ENCODE results near the gene SYNDIG1L.

DNA sequence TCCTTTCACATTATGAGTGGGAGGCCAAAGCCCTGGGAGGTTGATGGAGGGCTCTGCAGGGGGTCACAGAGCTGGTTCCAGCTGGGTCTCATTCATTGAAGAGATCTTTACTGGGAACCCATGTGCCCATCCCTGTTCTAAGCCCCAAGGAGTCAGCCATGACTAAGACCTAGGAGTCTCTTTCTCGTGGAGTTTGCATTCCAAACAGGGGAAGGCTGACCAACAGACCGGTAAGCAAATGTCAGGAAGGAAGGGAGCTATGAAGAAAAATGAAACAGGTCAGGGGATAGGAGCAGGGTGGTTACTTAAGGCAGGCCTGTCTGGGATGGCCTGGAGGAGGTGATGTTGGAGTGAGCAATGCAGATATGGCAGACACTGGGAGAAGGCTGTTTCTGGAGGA lies 31.5 kb downstream of the SYNDIG1L start:
- TF ChIP-seq, protein P1, sequence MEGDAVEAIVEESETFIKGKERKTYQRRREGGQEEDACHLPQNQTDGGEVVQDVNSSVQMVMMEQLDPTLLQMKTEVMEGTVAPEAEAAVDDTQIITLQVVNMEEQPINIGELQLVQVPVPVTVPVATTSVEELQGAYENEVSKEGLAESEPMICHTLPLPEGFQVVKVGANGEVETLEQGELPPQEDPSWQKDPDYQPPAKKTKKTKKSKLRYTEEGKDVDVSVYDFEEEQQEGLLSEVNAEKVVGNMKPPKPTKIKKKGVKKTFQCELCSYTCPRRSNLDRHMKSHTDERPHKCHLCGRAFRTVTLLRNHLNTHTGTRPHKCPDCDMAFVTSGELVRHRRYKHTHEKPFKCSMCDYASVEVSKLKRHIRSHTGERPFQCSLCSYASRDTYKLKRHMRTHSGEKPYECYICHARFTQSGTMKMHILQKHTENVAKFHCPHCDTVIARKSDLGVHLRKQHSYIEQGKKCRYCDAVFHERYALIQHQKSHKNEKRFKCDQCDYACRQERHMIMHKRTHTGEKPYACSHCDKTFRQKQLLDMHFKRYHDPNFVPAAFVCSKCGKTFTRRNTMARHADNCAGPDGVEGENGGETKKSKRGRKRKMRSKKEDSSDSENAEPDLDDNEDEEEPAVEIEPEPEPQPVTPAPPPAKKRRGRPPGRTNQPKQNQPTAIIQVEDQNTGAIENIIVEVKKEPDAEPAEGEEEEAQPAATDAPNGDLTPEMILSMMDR (IDR thresholded peaks at IDR 0.05; ENCODE audit: insufficient read depth, low read length), result no peak
- TF ChIP-seq POLR2AphosphoS5 (IDR thresholded peaks at IDR 0.05; ENCODE audit: low read depth), result no peak

All from HL-60 (cell line).